Measurements from ENCODE around the gene SAMD7. TPM values are rescaled to one million over a fixed set of nuclear protein-coding genes. Genes with fewer than 3 reads are reported as not detected.

Gene SAMD7
- total RNA-seq, 1 donor from 2014 or later: not detected

DNA sequence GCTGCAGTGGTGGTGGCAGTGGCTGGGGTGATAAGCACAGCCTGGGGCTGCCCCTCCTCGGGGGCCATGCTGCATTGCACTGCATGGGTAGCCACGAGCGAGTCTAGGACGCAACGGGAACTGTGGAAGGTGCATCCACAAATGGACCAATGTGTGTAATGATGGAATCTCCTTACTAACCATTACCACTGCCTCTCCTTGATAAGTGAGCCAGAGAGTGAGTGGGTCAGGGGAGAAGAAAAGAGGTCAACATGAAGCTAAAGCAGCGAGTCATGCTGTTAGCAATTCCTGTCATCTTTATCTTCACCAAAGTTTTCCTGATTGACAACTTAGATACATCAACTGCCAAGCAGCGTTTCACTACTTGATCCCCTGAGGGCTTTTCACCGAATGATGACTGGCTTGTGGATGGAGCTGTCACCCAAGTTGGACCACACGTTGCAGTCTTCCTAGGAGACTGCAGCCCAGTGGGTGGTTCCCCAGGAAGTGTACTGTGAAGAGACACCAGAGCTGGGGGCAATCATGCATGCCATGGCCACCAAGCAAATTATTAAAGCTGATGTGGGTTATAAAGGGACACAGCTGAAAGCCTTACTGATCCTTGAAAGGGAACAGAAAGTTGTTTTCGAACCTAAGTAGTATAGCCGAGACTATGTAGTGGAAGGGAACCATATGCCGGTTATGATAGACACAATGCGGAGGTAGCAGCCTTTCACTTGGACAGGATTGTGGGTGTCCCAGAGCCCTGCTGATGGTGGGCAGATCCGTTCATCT, 20.6 kb downstream of the SAMD7 start:
- TF ChIP-seq, protein P1, sequence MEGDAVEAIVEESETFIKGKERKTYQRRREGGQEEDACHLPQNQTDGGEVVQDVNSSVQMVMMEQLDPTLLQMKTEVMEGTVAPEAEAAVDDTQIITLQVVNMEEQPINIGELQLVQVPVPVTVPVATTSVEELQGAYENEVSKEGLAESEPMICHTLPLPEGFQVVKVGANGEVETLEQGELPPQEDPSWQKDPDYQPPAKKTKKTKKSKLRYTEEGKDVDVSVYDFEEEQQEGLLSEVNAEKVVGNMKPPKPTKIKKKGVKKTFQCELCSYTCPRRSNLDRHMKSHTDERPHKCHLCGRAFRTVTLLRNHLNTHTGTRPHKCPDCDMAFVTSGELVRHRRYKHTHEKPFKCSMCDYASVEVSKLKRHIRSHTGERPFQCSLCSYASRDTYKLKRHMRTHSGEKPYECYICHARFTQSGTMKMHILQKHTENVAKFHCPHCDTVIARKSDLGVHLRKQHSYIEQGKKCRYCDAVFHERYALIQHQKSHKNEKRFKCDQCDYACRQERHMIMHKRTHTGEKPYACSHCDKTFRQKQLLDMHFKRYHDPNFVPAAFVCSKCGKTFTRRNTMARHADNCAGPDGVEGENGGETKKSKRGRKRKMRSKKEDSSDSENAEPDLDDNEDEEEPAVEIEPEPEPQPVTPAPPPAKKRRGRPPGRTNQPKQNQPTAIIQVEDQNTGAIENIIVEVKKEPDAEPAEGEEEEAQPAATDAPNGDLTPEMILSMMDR (IDR thresholded peaks at IDR 0.05; ENCODE audit: insufficient read depth, low read length, poor library complexity, severe bottlenecking): no peak
- H3K4me3 ChIP-seq (ENCODE audit: low read depth, low read length): no peak overlapping the region

DNA sequence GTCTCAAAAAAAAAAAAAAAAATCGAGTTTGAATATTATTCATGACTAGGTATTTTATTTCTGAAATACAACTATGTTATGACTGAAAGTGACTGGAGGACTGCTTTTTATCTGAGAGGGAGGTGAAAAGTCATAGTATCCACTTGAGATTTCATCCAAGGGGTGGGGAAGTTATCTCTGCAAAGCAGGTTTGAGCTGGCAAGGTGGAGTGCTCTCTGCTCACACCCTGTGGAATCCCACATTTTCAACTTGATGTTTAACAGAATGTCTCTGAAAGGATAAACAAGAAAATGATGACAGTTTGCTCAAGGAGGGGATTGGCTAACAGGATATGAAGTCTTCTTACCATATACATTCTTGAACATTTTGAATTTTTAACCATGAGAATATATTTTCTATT, 27.9 kb downstream of the SAMD7 start:
- no peak for DNase-seq (ENCODE audit: low read depth)
- Histone ChIP-seq H3K36me3 (ENCODE audit: control insufficient read depth, insufficient read depth, low read length) (no peaks in the 10 kb centered on the region), H3K4me3 (ENCODE audit: low read depth, low read length) (no peak overlapping the region), H3K27me3 (ENCODE audit: control insufficient read depth, insufficient read depth, low read length) (peaks cover 3% of the 10 kb centered on the region)
- TF ChIP-seq, protein P1 (IDR thresholded peaks at IDR 0.05; ENCODE audit: insufficient read depth, low read length, poor library complexity, severe bottlenecking): no peak

More for the DNA sequence above, 20.6 kb downstream of the SAMD7 start:
- no peaks in the 10 kb centered on the region for H3K36me3 ChIP-seq (ENCODE audit: control insufficient read depth, insufficient read depth, low read length)
- peaks cover 3% of the 10 kb centered on the region for H3K27me3 ChIP-seq (ENCODE audit: control insufficient read depth, insufficient read depth, low read length)
- no peak for DNase-seq (ENCODE audit: low read depth)

DNA sequence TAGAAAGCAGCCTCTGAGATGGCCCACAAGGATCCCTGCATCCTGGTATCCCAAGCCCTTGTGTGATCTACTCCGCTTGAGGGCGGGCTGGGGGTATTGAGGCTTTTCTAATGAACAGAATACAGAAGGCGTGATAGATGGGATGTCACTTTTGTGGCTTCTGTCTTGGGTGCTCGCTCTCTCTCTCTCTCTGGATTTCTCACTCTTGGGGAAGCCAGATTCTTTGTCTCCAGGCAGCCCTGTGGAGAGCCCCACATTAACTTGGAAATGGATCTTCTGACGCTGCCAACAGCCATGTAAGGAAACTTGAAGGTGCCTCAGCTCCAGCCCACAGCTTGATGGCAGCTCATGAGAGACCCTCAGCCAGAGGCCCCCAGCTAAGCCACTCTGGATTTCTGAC, 28.4 kb downstream of the SAMD7 start:
- Histone ChIP-seq H3K4me3 (ENCODE audit: low read depth, low read length) (no peak overlapping the region), H3K36me3 (ENCODE audit: control insufficient read depth, insufficient read depth, low read length) (no peaks in the 10 kb centered on the region), H3K27me3 (ENCODE audit: control insufficient read depth, insufficient read depth, low read length) (peaks cover 3% of the 10 kb centered on the region)
- TF ChIP-seq, protein P1 (IDR thresholded peaks at IDR 0.05; ENCODE audit: insufficient read depth, low read length, poor library complexity, severe bottlenecking): no peak
- no peak for DNase-seq (ENCODE audit: low read depth)

DNA sequence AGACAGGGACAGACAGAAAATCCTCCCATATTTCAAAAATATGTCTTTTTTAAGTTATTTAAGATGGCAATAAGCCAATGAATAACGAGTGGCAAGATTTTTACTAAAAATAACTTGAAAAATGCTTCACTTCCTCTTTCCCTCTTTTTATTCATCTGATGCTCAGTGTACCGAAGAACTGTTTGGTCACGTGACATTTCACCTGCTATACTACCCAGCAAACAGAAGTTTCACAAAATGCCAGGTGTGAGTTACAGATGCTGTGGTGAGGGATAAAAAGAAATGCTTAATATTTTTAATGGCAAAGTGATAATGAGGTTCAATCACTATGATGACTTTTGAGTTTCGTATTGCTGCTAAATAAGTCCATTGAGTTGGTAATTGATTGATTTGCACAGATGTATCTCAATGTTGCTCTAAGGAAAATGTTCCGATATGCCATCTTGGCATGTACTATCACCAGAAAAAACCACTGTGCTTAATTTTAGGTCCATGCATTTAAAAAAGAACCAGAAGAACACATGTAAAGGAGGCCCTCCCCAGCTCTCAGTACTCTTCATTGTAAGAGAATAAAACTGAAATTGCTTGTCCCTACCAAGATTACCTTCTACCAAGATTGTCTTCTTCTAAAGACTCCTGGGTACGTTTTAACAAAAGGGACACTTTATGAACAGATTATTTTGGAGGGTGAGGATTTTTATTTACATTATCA, 29.3 kb downstream of the SAMD7 start:
- no peaks in the 10 kb centered on the region for H3K36me3 ChIP-seq (ENCODE audit: control insufficient read depth, insufficient read depth, low read length)
- TF ChIP-seq, protein P1 (IDR thresholded peaks at IDR 0.05; ENCODE audit: insufficient read depth, low read length, poor library complexity, severe bottlenecking): no peak
- H3K27me3 ChIP-seq (ENCODE audit: control insufficient read depth, insufficient read depth, low read length): peaks cover 2% of the 10 kb centered on the region
- DNase-seq (ENCODE audit: low read depth): no peak
- no peak overlapping the region for H3K4me3 ChIP-seq (ENCODE audit: low read depth, low read length)

DNA sequence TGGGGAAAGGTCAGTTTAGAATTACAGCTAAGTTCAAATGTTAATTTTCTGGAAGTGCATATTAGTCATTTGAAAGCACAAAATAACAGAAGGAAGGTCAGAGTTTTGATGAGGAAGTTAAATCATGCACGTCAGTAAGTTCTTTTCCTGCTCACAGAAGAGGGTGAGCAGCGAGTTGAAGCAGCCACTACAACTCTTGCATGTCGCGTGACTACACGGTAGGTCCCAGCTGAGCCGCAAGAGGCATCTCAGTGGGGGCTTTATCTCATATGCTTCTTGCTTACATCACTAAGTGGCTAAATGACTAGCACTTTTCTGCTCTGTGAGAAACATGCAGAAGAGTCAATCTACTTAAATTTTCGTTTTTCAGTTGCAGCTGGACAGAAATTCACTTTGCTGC, 33.9 kb downstream of the SAMD7 start:
- H3K27me3 ChIP-seq (ENCODE audit: control insufficient read depth, insufficient read depth, low read length): no peaks in the 10 kb centered on the region
- no peak overlapping the region for H3K4me3 ChIP-seq (ENCODE audit: low read depth, low read length)
- DNase-seq (ENCODE audit: low read depth): no peak
- TF ChIP-seq, protein P1 (IDR thresholded peaks at IDR 0.05; ENCODE audit: insufficient read depth, low read length, poor library complexity, severe bottlenecking): no peak
- no peaks in the 10 kb centered on the region for H3K36me3 ChIP-seq (ENCODE audit: control insufficient read depth, insufficient read depth, low read length)

All from kidney epithelial cell (primary cell).